ENCODE results near the gene CTTN. TPM values are rescaled to one million over a fixed set of nuclear protein-coding genes. Genes with fewer than 3 reads are reported as not detected.

CTTN gene
- total RNA-seq, 1 experiment from 2014 or later = 224 TPM

DNA sequence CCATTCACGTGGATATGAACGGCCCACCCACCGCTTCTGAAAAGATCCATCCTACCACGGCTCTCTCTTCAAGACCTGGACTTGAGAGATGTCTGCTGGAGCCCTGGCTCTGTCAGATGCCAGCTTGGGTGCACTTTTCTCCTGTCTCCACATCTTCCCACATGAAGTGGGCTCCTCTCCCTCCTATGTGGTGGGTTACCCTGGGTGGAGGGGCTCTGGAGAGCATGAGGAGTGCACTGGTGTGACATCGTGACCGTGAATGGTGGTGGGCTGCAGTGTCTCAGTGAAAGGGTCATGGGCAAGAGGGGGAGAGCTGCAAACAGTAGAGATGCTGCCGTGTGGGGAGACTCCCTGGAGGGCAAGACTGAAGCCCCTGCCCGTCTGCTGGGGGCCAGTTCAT lies 76.4 kb downstream of the CTTN start:
- Mint-ChIP-seq H3K27me3 (ENCODE audit: low read depth) (no peaks in the 10 kb centered on the region; the same call in none of the 2 replicates), H3K4me3 (no peak overlapping the region), H3K4me1 (peaks cover 7 to 8% of the 10 kb centered on the region in 2 experiments), H3K9me3 (no peaks in the 10 kb centered on the region), H3K27ac (no peak overlapping the region; a peak in 1 of 7 replicates), H3K36me3 (ENCODE audit: insufficient read depth in 1 of 3, low read depth in 3 of 3) (peaks cover 2 to 8% (median 4%) of the 10 kb centered on the region in 3 experiments; a peak in 6 of 7 replicates)
- Histone ChIP-seq H2BK120ac (ENCODE audit: low read depth, low read length, poor library complexity, severe bottlenecking) (no peak overlapping the region), H3K23ac (ENCODE audit: insufficient read length, low read depth, low read length) (no peak overlapping the region), H4K5ac (ENCODE audit: insufficient read length, low read depth, low read length) (no peak overlapping the region), H3K79me1 (ENCODE audit: insufficient read depth, low read depth, low read length, poor library complexity, severe bottlenecking) (no peaks in the 10 kb centered on the region), H2BK5ac (ENCODE audit: insufficient read length, low read length) (no peak overlapping the region), H2AK5ac (ENCODE audit: insufficient read length, low read length) (no peak overlapping the region), H3K4me2 (ENCODE audit: insufficient read depth, insufficient read length, low read length) (no peak overlapping the region), H3K18ac (ENCODE audit: insufficient read length, low read depth, low read length) (no peak overlapping the region), H2BK20ac (ENCODE audit: low read depth, low read length, poor library complexity, severe bottlenecking) (no peak overlapping the region), H2BK15ac (ENCODE audit: low read depth, low read length) (no peak overlapping the region), H4K8ac (replicated peaks; ENCODE audit: insufficient read length, low read depth, low read length) (no peak overlapping the region), H3K79me2 (ENCODE audit: insufficient read depth, low read length) (no peaks in the 10 kb centered on the region; the same call in 1 of the 2 replicates), H3K23me2 (ENCODE audit: insufficient read length, low read depth, low read length, poor library complexity, severe bottlenecking) (no peaks in the 10 kb centered on the region), H3K56ac (ENCODE audit: insufficient read length, low read depth, low read length) (no peak overlapping the region), H3T11ph (ENCODE audit: low read length) (no peak overlapping the region), H3K4ac (ENCODE audit: low read depth, low read length) (no peak overlapping the region), H3K27me3 (ENCODE audit: insufficient read depth, low read length) (no peaks in the 10 kb centered on the region), H4K91ac (ENCODE audit: insufficient read length, low read depth, low read length) (no peak overlapping the region), H4K20me1 (ENCODE audit: control insufficient read depth, insufficient read depth, insufficient read length) (peaks cover 4% of the 10 kb centered on the region), H3K9me3 (ENCODE audit: control insufficient read depth, low read depth, low read length) (no peaks in the 10 kb centered on the region), H3K14ac (ENCODE audit: insufficient read depth, low read length) (no peak overlapping the region), H3K4me1 (ENCODE audit: insufficient read depth, low read length) (no peaks in the 10 kb centered on the region), H3K27ac (ENCODE audit: insufficient read length, low read depth, low read length) (no peak overlapping the region), H2AFZ (ENCODE audit: low read length) (no peak overlapping the region), H2BK12ac (ENCODE audit: insufficient read length, low read depth, low read length) (no peak overlapping the region), H3K9ac (ENCODE audit: extremely low read depth, insufficient read length, low read length) (no peak overlapping the region)
- no peak for DNase-seq
- TF ChIP-seq, protein P1, sequence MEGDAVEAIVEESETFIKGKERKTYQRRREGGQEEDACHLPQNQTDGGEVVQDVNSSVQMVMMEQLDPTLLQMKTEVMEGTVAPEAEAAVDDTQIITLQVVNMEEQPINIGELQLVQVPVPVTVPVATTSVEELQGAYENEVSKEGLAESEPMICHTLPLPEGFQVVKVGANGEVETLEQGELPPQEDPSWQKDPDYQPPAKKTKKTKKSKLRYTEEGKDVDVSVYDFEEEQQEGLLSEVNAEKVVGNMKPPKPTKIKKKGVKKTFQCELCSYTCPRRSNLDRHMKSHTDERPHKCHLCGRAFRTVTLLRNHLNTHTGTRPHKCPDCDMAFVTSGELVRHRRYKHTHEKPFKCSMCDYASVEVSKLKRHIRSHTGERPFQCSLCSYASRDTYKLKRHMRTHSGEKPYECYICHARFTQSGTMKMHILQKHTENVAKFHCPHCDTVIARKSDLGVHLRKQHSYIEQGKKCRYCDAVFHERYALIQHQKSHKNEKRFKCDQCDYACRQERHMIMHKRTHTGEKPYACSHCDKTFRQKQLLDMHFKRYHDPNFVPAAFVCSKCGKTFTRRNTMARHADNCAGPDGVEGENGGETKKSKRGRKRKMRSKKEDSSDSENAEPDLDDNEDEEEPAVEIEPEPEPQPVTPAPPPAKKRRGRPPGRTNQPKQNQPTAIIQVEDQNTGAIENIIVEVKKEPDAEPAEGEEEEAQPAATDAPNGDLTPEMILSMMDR (conservative IDR thresholded peaks at IDR 0.05) = no peak
- no CpG with 5 or more reads among the region's 8 CpGs for WGBS (ENCODE audit: extremely low coverage, insufficient read length, low lambda C conversion rate)

Measured in H9 (cell line).